ENCODE results near the gene QPCT. TPM values are rescaled to one million over a fixed set of nuclear protein-coding genes. Genes with fewer than 3 reads are reported as not detected.
A peak's percentile ranks its signal among the peaks of the same experiment; 100 is the strongest.

The QPCT gene
- total RNA-seq, 1 experiment from 2014 or later, result not detected

DNA sequence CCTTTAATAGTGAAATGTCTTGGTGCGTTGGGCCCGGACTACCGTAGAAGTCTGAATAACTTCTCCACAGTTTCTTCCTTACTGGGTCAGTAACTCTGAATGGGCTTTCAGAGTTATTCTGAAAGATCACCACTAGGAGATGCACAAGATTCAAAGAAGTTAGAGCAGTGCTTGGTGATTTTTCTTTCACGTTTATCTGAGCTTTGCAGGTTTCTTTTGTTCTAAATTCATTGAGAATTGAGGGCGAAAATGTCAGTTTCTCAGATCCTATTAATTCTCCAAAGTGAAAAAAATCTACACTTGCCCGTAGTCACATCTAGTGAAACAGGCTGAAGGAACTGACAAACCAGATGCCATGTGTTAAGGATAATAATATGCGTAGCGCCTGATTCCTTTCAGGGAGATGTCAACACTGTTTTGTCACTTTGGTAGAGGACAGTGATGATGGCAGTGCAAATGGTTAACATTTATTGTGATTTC is 70.1 kb downstream of the QPCT start:
- Histone ChIP-seq H3K9ac (ENCODE audit: extremely low read depth, insufficient read length, low read length) (no peak overlapping the region), H3K4ac (ENCODE audit: low read depth, low read length) (no peak overlapping the region), H3K23me2 (ENCODE audit: insufficient read length, low read depth, low read length, poor library complexity, severe bottlenecking) (no peaks in the 10 kb centered on the region), H4K91ac (ENCODE audit: insufficient read length, low read depth, low read length) (no peak overlapping the region), H4K5ac (ENCODE audit: insufficient read length, low read depth, low read length) (no peak overlapping the region), H3K4me2 (ENCODE audit: insufficient read depth, insufficient read length, low read length) (no peak overlapping the region), H3K4me1 (ENCODE audit: insufficient read depth, low read length) (peaks cover 2% of the 10 kb centered on the region; the same call in 1 of the 2 replicates), H3K79me1 (ENCODE audit: insufficient read depth, low read depth, low read length, poor library complexity, severe bottlenecking) (no peaks in the 10 kb centered on the region), H2BK5ac (ENCODE audit: insufficient read length, low read length) (no peak overlapping the region), H2AFZ (ENCODE audit: low read length) (no peak overlapping the region), H2BK15ac (ENCODE audit: low read depth, low read length) (no peak overlapping the region), H2AK5ac (ENCODE audit: insufficient read length, low read length) (no peak overlapping the region), H3K9me3 (ENCODE audit: control insufficient read depth, low read depth, low read length) (no peaks in the 10 kb centered on the region), H2BK12ac (ENCODE audit: insufficient read length, low read depth, low read length) (no peak overlapping the region), H3K79me2 (ENCODE audit: insufficient read depth, low read length) (no peaks in the 10 kb centered on the region), H4K8ac (replicated peaks; ENCODE audit: insufficient read length, low read depth, low read length) (no peak overlapping the region), H4K20me1 (ENCODE audit: control insufficient read depth, insufficient read depth, insufficient read length) (no peaks in the 10 kb centered on the region), H3K14ac (ENCODE audit: insufficient read depth, low read length) (no peak overlapping the region), H3K27ac (ENCODE audit: insufficient read length, low read depth, low read length) (no peak overlapping the region), H3T11ph (ENCODE audit: low read length) (no peak overlapping the region), H3K27me3 (ENCODE audit: insufficient read depth, low read length) (no peaks in the 10 kb centered on the region), H3K18ac (ENCODE audit: insufficient read length, low read depth, low read length) (no peak overlapping the region), H2BK120ac (ENCODE audit: low read depth, low read length, poor library complexity, severe bottlenecking) (no peak overlapping the region), H3K23ac (ENCODE audit: insufficient read length, low read depth, low read length) (no peak overlapping the region), H2BK20ac (ENCODE audit: low read depth, low read length, poor library complexity, severe bottlenecking) (no peak overlapping the region), H3K56ac (ENCODE audit: insufficient read length, low read depth, low read length) (no peak overlapping the region)
- WGBS (ENCODE audit: extremely low coverage, insufficient read length, low lambda C conversion rate), result no CpG with 5 or more reads among the region's 8 CpGs
- Mint-ChIP-seq H3K36me3 (ENCODE audit: insufficient read depth in 1 of 3, low read depth in 3 of 3) (no peaks in the 10 kb centered on the region; a peak in 1 of 7 replicates), H3K27ac (no peak overlapping the region), H3K4me1 (peaks cover 0 to 9% of the 10 kb centered on the region in 2 experiments), H3K9me3 (no peaks in the 10 kb centered on the region), H3K27me3 (ENCODE audit: low read depth) (peaks cover 2% of the 10 kb centered on the region; the same call in 1 of the 2 replicates), H3K4me3 (no peak overlapping the region)
- TF ChIP-seq, protein P1, sequence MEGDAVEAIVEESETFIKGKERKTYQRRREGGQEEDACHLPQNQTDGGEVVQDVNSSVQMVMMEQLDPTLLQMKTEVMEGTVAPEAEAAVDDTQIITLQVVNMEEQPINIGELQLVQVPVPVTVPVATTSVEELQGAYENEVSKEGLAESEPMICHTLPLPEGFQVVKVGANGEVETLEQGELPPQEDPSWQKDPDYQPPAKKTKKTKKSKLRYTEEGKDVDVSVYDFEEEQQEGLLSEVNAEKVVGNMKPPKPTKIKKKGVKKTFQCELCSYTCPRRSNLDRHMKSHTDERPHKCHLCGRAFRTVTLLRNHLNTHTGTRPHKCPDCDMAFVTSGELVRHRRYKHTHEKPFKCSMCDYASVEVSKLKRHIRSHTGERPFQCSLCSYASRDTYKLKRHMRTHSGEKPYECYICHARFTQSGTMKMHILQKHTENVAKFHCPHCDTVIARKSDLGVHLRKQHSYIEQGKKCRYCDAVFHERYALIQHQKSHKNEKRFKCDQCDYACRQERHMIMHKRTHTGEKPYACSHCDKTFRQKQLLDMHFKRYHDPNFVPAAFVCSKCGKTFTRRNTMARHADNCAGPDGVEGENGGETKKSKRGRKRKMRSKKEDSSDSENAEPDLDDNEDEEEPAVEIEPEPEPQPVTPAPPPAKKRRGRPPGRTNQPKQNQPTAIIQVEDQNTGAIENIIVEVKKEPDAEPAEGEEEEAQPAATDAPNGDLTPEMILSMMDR (conservative IDR thresholded peaks at IDR 0.05), result peak; percentile 86
- DNase-seq, result no peak

Measured in H9 (cell line).